Activated CD4-positive, alpha-beta T cell treated with anti-CD3 and anti-CD28 coated beads, Interleukin-2, Interleukin-6, amounts not matched to agents 100 ng/mL and 50 ng/mL, durations not matched to agents 16 hours and 8 hours (primary cell): ENCODE data around the gene OR13F1.
"Not testable (repeated sequence)": the region's sequence is repeated elsewhere in the genome, so short reads cannot be mapped to it uniquely, and the experiment has no call there.

Experiments used
- DNase-seq: peaks from one replicate; pipeline ENCODE4 v3.0.0-alpha.2; 2020

OR13F1 gene, protein sequence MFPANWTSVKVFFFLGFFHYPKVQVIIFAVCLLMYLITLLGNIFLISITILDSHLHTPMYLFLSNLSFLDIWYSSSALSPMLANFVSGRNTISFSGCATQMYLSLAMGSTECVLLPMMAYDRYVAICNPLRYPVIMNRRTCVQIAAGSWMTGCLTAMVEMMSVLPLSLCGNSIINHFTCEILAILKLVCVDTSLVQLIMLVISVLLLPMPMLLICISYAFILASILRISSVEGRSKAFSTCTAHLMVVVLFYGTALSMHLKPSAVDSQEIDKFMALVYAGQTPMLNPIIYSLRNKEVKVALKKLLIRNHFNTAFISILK

DNA sequence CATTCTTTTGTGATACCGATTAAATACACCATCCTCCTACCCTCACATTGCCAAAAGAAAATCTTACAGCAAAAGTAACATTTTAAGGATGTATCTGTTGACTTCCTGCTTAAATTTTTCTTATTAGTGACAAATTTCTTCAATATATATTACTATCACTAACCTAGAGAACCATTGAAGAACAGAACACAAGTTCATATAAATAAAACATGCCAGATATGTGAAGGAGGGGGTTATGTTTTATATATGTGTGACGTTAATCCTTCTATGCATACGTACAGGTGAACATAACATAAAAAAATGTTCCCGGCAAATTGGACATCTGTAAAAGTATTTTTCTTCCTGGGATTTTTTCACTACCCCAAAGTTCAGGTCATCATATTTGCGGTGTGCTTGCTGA lies at the start of gene OR13F1:
Gene OR13F1, plus strand, starts transcription at position 301 of the 400 bp plus-strand sequence. Its CDS starts 0 bp downstream, at position 301.
- no peak for DNase-seq

DNA sequence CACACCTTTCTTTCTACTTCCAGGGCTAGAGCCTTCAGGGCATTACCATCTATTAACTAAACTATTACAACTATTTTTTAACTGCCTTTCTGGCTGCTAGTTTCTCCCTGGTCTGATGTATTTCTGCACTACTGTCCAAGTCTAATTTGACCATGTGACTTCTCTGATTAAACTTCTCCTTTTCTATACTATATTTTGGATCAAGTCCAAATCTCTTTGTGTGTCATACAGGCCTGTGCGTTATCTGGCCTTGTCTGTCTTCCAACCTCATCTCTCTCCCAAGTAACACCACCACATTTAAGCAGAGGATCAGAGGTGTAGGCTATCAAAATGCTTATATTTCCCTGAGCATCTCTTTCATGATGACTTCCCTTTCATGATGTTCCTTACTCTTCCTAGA lies 47.2 kb upstream of the OR13F1 start:
- no peak for DNase-seq

DNA sequence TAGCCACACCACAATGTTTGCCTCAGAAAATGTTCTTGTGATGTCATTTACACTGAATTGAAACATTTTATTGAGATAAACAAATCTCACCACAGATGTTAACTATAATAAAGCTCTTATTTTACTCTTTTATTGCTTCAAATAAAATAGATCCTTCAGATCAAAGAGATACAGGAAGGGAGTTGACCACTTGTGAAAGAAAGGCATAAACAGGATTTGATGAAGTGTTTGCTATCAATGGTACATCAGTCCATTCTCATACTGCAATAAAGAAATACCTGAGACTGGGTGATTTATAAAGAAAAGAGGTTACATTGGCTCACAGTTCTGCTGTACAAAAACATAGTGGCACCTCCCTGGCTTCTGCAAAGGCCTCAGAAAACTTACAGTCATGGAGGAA lies 40.2 kb upstream of the OR13F1 start:
- DNase-seq = no peak

DNA sequence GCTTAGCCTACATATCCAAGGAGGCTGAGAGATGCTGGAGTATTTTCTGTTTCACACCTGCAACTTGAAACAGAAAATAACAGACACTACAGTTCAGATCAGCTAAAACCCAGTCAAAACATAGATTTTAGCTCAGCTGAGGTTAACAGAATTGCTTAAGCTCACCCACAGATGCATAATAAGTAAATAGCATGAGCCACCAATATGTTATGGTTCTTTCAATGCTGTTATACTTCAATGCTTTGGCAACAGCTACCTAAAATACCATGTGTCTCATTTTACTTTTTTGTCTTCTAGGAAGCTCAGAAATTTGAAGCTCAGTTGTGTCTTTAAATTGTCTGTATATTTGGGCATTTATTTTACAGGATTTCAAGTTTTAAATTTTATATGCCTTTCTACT lies 35.8 kb upstream of the OR13F1 start:
- DNase-seq = no peak

DNA sequence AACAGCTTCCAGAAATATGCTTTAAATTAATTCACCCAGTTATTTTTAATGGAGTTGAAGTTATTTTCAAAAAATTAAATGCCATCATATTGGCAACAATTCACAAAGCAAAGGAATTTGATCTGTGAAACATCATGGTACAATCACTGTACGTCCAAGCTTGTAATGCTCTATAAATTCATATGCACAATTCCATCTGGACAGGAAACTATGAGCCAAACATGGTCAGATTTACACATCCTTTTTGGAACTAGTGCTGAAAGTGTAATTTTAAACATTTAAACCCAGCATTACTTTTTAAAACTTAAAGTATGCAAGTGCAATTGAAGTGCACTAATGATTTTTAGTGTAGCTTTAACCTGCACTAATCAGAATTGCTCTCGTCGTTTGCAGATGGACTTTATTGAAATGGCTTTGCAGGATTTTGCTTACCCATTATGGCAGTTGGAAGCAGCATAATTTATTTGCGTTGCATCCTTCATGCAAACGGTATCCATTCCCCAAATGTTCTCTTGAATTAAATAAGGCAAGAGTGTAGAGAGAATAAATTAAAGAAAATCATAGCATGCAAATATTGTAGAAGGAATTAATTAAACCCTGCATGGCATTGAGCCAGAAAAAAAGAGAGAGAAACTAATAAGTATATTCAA lies 21.0 kb upstream of the OR13F1 start:
- no peak for DNase-seq

DNA sequence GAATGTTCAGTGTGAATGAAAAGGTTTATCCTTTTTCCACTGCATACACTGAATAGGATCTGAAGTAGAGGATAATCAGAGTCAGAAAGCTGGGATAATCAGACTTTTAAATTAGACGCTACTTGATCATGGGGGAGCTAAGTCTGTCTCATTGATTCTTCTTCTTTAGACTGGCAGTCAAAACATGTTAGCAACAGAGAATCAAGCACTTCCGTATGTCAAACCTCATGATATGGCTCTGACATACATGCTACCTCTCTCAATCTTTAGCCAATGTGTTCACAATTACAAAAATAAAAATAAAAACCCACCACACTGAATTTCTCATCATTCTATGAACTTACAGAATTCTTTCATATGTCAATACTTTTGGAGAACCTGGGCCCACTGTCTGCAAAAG lies 19.0 kb upstream of the OR13F1 start:
- DNase-seq = no peak

DNA sequence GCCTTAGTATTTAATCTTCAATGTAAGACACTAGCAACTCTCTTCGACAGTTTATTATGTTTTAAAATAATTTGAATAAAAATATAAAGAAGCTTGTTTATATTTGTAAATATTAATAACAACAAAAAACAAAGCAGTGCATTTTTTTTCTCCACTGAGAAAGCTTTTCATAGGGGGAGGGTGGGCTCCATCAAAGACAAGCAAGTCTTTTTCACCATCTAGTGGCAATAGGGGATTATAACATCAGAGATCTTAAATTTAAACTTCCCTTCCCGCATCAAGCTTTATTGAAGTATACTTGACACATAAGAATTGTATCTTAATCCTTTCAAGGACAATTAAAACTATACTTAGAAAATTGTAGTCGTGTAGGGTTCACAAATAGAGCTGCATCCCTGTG lies 9.3 kb upstream of the OR13F1 start:
- DNase-seq = no peak

DNA sequence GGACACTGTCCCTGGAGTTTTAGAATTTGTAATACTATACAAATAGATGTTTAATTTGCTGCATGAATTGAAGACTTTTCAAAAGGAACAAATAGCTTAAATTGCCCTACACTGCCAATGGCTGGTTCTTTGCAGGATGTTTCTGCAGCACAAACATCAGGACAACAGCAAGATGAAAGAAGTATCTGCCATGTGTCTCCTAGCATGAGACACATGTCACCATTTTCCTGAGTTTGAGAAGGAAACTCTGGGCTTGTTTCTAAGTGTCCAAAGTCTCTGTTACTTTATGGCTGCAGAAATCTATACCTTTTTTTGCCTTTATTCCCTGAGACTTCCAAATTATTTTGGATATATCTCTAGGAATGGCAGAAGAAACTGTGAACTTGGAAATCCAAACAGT lies 623 bp upstream of the OR13F1 start:
- no peak for DNase-seq

DNA sequence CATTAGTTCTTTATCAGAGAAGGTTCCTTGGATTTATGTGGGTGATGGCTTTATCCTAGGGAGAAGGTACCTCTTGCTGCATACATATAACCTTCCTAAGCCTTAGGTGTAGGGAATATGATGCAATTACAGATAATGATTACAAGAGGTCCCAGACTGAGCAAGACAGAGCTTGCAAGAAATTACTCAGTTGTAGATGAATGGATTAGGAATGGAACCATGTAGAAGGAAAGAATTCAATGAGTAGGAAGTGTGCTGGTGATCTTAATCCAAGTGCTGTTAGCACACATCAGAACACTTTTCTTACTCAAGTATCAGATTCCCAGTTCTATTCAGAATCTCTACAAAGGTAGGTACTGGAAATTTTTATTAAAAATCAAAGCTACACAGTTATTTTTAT lies 2.5 kb downstream of the OR13F1 start:
- no peak for DNase-seq

DNA sequence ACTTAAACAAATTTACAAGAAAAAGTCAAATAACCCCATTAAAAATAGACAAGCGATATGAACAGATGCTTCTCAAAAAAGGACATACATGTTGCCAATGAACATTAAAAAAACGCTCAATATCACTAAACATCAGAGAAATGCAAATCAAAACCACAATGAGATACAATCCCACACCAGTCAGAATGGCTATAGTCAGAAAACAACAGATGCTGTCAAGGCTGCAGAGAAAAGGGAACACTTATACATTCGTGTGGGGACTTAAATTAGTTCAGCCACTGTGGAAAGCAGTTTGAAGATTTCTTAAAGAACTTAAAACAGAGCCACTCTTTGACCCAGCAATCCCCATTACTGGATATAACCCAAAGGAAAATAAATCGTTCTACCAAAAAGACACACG lies 10.8 kb downstream of the OR13F1 start:
- no peak for DNase-seq

DNA sequence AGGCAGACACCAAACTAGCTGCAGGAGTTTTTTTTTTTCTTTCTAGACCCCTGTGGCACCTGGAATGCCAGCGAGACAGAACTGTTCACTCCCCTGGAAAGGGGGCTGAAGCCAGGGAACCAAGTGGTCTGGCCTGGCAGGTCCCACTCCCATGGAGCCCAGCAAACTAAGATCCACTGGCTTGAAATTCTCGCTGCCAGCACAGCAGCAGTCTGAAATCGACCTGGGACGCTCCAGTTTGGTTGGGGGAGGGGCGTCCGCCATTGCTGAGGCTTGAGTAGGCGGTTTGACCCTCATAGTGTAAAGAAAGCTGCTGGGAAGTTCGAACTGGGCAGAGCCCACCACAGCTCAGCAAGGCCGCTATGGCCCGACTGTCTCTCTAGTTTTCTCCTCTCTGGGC lies 16.2 kb downstream of the OR13F1 start:
- not testable (repeated sequence) for DNase-seq

DNA sequence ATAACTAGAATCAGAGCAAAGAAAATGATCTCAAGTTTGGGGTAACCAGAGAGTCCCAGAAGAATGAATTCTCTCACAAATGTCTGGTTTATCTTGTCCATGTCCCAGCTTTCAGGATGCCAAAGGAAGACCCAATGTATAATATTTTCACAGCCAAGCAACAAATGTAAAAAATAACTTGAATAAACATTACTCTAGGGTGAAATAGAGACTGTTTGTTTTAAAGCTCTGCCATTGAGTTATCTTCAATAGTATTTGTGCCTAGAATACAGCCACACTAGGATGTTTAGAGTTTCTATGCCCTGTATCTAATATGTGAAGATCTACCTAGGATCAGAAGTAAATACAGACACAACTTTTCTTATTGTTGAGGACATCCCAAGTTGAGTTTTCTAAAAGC lies 23.0 kb downstream of the OR13F1 start, which contains the start of gene OR13C4:
Gene OR13C4, minus strand, starts transcription at position 101 of the 400 bp plus-strand sequence. Its CDS starts 0 bp downstream, at position 101.
- no peak for DNase-seq

DNA sequence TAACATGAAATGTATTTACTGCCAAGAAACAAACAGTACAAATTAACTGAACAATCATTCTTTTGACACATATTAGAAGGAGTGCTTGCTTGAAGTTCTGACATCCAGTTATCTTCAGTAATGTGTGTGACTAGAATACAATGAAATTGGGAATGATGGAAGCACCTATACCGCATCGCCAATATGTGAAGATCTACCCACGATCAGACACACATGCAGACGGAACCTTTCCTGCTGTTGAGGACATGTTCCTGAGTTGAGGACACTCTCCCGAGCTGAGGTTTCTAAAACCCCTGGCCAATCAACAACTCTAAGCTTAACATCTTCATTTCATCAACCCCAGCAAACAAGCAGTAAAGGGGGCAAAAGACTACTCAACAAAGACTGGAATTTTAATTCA lies 32.7 kb downstream of the OR13F1 start, which contains the start of gene OR13C3:
Gene OR13C3, minus strand, starts transcription at position 101 of the 400 bp plus-strand sequence. CDS start 133 bp downstream, outside the sequence.
- DNase-seq = no peak

DNA sequence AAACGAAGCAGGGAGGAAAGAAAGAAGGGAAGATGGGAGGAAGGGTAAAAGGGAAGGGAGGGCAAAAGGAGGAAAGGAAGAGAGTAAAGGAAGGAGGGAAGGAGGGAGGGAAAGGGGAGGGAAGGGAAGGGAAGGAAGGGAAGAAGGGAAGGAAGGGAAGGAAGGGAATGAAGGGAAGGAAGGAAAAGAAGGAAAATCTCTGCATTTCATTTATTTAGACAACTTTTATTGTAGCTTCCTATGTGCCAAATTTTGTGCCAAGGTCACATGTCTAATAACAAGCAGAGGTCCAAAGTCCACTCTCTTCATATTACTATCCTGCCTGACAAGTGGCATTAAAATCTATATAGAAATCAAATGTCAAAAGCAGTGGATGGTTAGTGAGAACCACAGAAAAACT lies 35.2 kb downstream of the OR13F1 start:
- no peak for DNase-seq

DNA sequence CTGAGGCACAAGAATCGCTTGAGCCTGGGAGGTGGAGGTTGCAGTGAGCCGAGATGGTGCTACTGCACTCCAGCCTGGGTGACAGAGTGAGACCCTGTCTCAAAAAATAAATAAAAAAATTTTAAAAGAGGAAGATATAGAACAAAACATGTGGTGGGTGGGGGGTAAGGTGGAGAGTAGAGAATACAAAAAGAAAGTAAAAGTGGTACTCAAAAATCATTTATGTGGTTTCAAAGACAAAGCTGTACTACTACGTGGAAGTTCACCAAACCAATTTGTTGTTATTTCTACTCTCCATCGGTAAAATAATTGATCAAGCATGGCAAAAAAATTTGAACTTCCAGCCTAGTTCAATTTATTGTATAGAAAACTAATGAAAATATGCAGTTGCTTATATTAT lies 40.6 kb downstream of the OR13F1 start:
- no peak for DNase-seq

DNA sequence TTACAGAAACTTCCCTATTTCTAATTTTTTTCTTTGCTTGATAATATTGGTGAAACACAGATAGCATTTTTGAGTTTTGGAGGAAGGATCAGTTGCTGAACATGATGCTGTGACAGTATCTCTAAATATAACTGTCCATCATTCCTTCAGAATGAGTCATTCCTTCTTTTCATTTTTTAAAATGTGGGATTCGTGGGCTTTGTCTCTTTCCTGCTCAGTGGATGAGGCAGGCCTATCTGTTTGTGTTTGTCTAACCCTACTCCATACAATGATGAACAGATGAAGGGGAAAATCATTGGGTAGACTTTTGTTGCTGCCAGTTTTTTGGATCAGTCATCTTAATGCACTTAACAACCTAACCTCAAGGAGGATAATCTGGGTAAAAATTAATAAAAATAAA lies 49.2 kb downstream of the OR13F1 start:
- no peak for DNase-seq
